ENCODE data around the gene SPOPL.

DNA sequence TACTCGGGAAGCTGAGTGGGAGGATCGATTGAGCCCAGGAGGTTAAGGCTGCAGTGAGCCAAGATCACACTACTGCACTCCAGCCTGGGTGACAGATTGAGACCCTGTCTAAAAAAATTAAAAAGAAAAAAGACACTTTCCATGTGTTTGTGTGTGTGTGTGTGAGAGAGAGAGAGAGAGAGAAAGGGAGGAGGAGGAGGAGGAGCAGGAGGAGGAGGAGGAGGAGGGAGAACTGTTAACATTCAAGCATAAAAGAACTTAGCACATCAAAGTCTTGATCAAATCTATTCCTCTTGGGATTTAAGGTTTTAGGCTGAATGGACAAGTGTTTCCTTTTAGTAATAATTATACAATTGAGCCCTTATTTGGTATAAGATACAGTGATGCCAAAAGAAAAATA, 75.5 kb downstream of the SPOPL start:
- TF ChIP-seq GATA3 (IDR thresholded peaks at IDR 0.05; ENCODE audit: low read depth, low read length) (no peak), GATA2 (IDR thresholded peaks at IDR 0.05; ENCODE audit: low read depth, low read length) (no peak)

Data from SH-SY5Y (cell line).